ENCODE measurements around the gene TERT. TPM values are rescaled to one million over a fixed set of nuclear protein-coding genes. Genes with fewer than 3 reads are reported as not detected.

The TERT gene
- total and polyA plus RNA-seq, 8 donors, result 0.09 to 0.35 (median 0.14) TPM

DNA sequence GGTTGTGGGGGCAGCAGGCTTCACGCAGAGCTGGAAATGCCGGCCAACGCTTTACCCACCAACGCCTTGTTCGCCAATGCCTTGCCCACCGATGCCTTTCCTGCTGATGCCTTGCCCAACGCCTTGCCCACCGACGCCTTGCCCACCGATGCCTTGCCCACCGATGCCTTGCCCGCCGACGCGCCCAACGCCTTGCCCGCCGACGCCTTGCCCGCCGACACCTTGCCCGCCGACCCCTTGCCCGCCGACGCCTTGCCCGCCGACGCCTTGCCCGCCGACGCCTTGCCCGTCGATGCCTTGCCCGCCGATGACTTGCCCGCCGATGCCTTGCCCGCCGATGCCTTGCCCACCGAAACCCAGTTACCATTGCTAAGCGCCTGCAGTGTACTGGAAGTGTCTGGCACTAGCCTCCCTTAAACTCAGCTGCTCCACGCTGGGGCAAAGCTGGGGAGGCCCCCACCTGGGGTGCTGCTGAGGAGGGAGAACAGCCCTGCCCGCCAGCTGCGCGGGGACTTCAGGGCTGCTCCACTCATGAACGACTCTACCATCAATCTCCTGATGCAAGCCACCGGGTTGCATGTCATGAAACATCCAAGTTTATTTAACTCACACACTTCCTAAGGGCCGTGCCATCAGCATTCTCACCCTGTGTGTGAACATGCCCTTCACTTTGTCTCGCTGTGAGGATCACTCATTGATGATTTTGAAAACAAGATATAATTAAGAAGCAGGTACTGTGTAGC is 67.9 kb downstream of the TERT start:
- no peak for DNase-seq
- H3K4me3 ChIP-seq, result no peak overlapping the region
- peaks cover 0 to 66% of the 10 kb centered on the region in 2 donors for H3K27me3 ChIP-seq
- H3K27ac ChIP-seq, result no peak overlapping the region
- no peaks in the 10 kb centered on the region for H3K9me3 ChIP-seq
- intact Hi-C loops (cut with DNase I), result no loop called here
- TF ChIP-seq, protein P1, sequence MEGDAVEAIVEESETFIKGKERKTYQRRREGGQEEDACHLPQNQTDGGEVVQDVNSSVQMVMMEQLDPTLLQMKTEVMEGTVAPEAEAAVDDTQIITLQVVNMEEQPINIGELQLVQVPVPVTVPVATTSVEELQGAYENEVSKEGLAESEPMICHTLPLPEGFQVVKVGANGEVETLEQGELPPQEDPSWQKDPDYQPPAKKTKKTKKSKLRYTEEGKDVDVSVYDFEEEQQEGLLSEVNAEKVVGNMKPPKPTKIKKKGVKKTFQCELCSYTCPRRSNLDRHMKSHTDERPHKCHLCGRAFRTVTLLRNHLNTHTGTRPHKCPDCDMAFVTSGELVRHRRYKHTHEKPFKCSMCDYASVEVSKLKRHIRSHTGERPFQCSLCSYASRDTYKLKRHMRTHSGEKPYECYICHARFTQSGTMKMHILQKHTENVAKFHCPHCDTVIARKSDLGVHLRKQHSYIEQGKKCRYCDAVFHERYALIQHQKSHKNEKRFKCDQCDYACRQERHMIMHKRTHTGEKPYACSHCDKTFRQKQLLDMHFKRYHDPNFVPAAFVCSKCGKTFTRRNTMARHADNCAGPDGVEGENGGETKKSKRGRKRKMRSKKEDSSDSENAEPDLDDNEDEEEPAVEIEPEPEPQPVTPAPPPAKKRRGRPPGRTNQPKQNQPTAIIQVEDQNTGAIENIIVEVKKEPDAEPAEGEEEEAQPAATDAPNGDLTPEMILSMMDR (IDR thresholded peaks at IDR 0.05), result no peak
- no peaks in the 10 kb centered on the region for H3K36me3 ChIP-seq
- ATAC-seq, result no peak
- H3K4me1 ChIP-seq, result no peaks in the 10 kb centered on the region

DNA sequence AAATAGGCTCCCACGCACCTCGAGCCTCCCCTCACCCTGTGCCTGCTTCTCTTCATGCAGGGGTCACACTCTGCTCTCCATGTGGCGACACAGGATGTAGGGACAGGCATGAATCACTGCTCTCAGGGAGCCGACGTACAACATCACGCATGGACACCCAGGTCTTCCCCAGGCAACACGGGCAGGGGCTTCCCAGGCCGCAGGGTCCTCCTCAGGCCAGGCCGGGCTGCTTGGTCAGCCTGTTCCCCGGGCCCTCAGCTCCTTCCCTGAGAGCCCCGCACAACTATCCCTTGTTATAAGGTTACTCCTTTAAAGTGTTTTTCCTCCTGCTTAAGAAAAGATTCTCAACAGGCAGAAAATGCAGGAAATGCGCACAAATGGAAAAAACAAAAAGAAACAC is 68.6 kb downstream of the TERT start:
- no peaks in the 10 kb centered on the region for H3K9me3 ChIP-seq
- TF ChIP-seq, protein P1 (IDR thresholded peaks at IDR 0.05), result no peak
- no peaks in the 10 kb centered on the region for H3K4me1 ChIP-seq
- no peak for DNase-seq
- peaks cover 0 to 58% of the 10 kb centered on the region in 2 donors for H3K27me3 ChIP-seq
- no peak for ATAC-seq
- H3K36me3 ChIP-seq, result no peaks in the 10 kb centered on the region
- no peak overlapping the region for H3K27ac ChIP-seq
- H3K4me3 ChIP-seq, result no peak overlapping the region
- intact Hi-C loops (cut with DNase I), result no loop called here

DNA sequence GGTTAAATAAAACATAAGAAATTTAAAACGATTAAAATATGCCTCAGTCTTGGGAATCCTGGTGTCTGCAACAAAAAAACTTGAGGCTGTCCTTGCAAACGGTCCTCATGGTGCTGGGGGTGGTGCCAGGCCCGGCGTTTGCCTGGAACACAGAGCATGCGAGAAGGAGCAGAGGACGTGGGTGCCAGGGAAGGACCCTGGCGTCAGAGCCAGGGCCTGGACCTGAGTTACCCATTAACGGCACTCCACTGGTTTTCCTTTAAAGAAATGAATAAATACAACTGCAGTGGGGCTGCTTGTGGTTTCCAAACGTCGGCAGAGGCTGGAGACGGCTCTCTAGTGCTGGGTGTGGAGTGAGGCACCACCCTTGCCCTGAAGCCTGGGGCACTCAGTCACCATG is 69.8 kb downstream of the TERT start, which contains the start of gene SLC6A18:
Gene SLC6A18 (plus strand): TSS at position 301 of the 400 bp plus-strand sequence. CDS start 97 bp downstream, at position 398.
- no peak within 1 kb of the TSS for H3K4me3 ChIP-seq
- peaks cover 0 to 47% of the 10 kb centered on the region in 2 donors for H3K27me3 ChIP-seq
- H3K9me3 ChIP-seq, result no peaks in the 10 kb centered on the region
- intact Hi-C loops (cut with DNase I), result no loop called here
- no peaks in the 10 kb centered on the region for H3K4me1 ChIP-seq
- H3K36me3 ChIP-seq, result no peaks in the 10 kb centered on the region
- TF ChIP-seq, protein P1 (IDR thresholded peaks at IDR 0.05), result no peak
- ATAC-seq (no peak), DNase-seq (peak in 1 of 4 donors; percentile 23)
- H3K27ac ChIP-seq, result no peak within 1 kb of the TSS

DNA sequence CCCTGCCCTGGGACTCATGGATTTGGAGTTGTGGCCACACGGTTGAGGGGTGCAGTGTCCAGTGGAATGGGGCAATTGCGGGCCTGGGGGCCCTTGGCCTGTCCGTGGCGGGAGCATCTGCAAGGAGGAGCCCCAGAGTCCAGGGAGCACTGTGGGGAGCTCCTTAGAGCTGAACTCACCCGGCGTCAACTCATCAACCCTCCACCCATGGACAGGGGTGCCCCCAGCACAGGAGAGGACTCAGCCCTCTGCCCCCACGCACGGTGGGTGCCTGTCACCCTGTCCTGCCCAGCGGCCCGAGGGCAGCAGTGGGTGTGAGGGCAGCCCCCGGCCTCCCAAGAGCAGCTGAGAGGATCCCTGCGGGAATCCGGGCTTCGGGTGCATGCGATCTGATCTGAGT is 70.2 kb downstream of the TERT start:
- ATAC-seq, result no peak
- Histone ChIP-seq H3K36me3 (no peaks in the 10 kb centered on the region), H3K27me3 (peaks cover 0 to 42% of the 10 kb centered on the region in 2 donors), H3K4me3 (no peak overlapping the region), H3K9me3 (no peaks in the 10 kb centered on the region), H3K4me1 (no peaks in the 10 kb centered on the region), H3K27ac (no peak overlapping the region)
- DNase-seq, result no peak
- intact Hi-C loops (cut with DNase I), result no loop called here
- TF ChIP-seq, protein P1 (IDR thresholded peaks at IDR 0.05), result no peak

DNA sequence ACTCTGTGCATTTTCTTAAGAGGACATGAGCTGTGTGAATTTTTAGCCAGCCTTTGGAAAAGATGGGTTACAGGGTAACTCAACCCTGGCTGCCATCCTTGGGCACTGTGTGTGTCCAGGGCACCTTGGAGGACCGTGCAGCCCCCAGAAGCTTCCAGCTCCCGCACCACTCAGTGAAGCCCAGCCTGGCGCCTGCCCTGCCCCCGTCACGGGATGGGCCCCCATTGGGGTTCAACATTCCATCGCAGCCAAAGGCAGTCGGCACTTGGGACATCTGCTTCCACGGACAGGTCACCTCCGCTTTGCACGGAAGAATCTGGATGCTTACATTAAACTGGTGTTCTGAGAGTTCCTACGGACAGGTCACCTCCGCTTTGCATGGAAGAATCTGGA is 71.6 kb downstream of the TERT start:
- H3K27me3 ChIP-seq, result peaks cover 0 to 43% of the 10 kb centered on the region in 2 donors
- intact Hi-C loops (cut with DNase I), result no loop called here
- TF ChIP-seq, protein P1 (IDR thresholded peaks at IDR 0.05), result no peak
- H3K27ac ChIP-seq, result no peak overlapping the region
- no peak for ATAC-seq
- no peaks in the 10 kb centered on the region for H3K36me3 ChIP-seq
- H3K9me3 ChIP-seq, result no peaks in the 10 kb centered on the region
- no peaks in the 10 kb centered on the region for H3K4me1 ChIP-seq
- H3K4me3 ChIP-seq, result no peak overlapping the region
- peak in 1 of 4 donors; percentile 43 for DNase-seq

All from left lung (tissue), 10 donors.